Activated CD8-positive, alpha-beta memory T cell treated with anti-CD3 and anti-CD28 coated beads for 4 hours (primary cell): ENCODE measurements around the gene GNB1.

Experiments
- DNase-seq, 2 donors: peaks; one replicate each; pipeline ENCODE4 v3.0.0-alpha.2; 2020; ENCODE audit warnings: low read depth in 2 of 2

Gene GNB1

GRCh38 chr1:1827089-1827848 lies 63.6 kb downstream of the GNB1 start:
- no peak for DNase-seq

GRCh38 chr1:1826356-1827088 lies 64.4 kb downstream of the GNB1 start:
- no peak for DNase-seq

- no peak for DNase-seq
Measured at GRCh38 chr1:1825217-1825616, 65.7 kb downstream of the GNB1 start.

GRCh38 chr1:1819762-1820161 lies 71.1 kb downstream of the GNB1 start:
- DNase-seq, result no peak

GRCh38 chr1:1817221-1817620 lies 73.7 kb downstream of the GNB1 start:
- no peak for DNase-seq

GRCh38 chr1:1815606-1816281 lies 75.1 kb downstream of the GNB1 start:
- no peak for DNase-seq

GRCh38 chr1:1809489-1809888 lies 81.4 kb downstream of the GNB1 start:
- DNase-seq, result no peak

- no peak for DNase-seq
Measured at GRCh38 chr1:1808206-1808605, 82.7 kb downstream of the GNB1 start.

GRCh38 chr1:1806890-1807289 lies 84.0 kb downstream of the GNB1 start:
- no peak for DNase-seq

GRCh38 chr1:1804301-1804700 lies 86.6 kb downstream of the GNB1 start:
- DNase-seq, result no peak

- no peak for DNase-seq
Measured at GRCh38 chr1:1802871-1803270, 88.0 kb downstream of the GNB1 start.

GRCh38 chr1:1799716-1800115 lies 91.2 kb downstream of the GNB1 start:
- no peak for DNase-seq

GRCh38 chr1:1797731-1798341 lies 93.1 kb downstream of the GNB1 start:
- no peak for DNase-seq

- no peak for DNase-seq
Measured at GRCh38 chr1:1796466-1796865, 94.4 kb downstream of the GNB1 start.

- DNase-seq, result no peak
Measured at GRCh38 chr1:1794999-1795398, 95.9 kb downstream of the GNB1 start.

- no peak for DNase-seq
Measured at GRCh38 chr1:1793481-1794244, 97.2 kb downstream of the GNB1 start.

GRCh38 chr1:1788646-1789431 lies 102.0 kb downstream of the GNB1 start:
- no peak for DNase-seq

GRCh38 chr1:1788136-1788535 lies 102.8 kb downstream of the GNB1 start:
- DNase-seq, result no peak

GRCh38 chr1:1786836-1787605 lies 103.9 kb downstream of the GNB1 start:
- DNase-seq, result no peak

- DNase-seq, result no peak
Measured at GRCh38 chr1:1785666-1786065, 105.2 kb downstream of the GNB1 start.
